ENCODE results near the gene BAIAP3.

Gene BAIAP3

DNA sequence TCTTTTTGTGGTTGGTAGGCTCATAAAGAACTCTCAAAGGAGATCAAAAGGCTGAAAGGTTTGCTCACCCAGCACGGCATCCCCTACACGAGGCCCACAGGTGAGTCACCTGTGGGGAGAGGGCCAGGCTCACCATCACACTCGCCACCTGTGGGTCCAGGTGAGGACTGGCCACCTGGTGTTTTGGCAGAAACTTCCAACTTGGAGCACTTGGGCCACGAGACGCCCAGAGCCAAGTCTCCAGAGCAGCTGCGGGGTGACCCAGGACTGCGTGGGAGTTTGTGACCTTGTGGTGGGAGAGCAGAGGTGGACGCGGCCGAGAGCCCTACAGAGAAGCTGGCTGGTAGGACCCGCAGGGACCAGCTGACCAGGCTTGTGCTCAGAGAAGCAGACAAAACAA lies 29.4 kb downstream of the BAIAP3 start:
- FAIRE-seq (no peak), DNase-seq (ENCODE audit: insufficient read length, low spot score) (no peak)

DNA sequence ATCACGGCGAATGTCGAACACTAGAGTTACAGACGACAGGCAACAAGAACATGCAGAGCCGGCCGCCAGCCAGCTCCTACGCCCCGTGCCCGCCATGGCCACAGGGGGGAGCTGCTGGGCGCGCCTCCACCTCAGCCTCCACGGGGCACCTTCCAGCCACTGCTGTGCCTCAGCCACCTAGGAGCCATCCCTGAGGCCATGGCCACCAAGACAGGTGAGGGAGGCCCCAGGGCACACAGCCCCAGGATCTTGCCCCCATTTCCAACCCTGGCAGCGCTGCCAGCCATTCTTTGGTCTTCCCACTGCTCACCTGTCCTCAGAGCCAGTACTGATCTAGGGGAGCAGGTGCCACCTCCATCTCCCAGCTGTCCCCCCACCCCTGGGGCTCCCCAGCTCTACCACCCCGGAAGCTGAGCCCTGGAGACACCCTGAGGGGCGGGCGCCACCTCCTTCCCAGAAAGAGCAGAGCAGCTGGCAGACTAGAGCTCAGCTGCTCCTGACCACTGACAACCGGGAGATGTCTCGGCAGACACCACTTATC lies 30.1 kb downstream of the BAIAP3 start:
- peak; percentile 60 for DNase-seq (ENCODE audit: insufficient read length, low spot score)
- no peak for FAIRE-seq

DNA sequence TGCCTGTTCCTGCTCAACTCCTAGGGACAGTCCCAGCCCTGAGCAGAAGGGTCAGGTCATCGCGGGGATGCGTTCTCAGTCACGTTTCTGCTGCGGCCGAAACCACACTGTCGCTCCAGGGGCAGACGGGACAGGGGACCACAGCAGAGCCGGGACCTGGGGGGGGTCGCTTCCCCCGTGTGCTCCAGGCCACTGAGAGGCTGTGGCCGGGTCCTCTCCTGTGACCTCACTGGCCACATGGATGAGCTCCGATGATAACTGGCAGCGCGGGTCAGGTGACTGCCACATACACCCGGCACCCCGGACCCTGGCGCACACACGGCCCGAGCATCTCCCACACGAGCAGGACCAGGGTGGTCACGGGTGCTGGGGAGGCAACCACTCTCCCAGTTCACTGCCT lies 31.1 kb downstream of the BAIAP3 start:
- DNase-seq (ENCODE audit: insufficient read length, low spot score) (no peak), FAIRE-seq (no peak)

DNA sequence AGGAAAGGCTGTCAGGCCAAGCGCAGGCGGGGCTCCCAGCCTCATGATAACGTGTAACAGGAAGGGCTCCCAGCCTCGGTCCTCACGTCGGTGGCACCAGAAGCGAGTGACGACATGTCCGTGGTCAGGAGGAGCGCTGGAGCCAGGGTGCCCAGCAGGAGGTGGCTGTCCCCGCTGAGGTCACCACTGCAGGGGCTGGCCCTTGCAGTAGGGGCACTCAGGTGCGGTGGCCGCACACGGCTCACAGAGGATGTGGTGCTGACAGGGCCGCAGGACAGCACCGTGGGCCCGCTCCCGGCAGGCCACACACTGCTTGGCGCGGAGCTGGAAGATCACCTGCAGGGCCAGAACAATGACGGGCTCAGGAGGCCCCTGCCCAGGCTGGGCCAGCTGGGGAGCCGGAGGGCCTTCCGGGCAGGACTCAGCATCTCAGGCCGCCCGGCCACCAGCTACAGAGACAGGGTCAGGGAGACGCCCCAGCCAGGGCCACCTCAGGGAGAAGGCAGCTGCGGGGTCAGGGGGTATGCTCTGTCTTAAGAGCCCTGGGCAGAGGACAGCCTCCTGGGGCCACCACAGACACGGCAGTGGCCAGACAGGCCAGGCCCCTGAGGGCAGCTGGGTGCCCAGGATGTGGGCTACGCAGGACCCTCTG lies 32.7 kb downstream of the BAIAP3 start:
- FAIRE-seq = no peak
- no peak for DNase-seq (ENCODE audit: insufficient read length, low spot score)

DNA sequence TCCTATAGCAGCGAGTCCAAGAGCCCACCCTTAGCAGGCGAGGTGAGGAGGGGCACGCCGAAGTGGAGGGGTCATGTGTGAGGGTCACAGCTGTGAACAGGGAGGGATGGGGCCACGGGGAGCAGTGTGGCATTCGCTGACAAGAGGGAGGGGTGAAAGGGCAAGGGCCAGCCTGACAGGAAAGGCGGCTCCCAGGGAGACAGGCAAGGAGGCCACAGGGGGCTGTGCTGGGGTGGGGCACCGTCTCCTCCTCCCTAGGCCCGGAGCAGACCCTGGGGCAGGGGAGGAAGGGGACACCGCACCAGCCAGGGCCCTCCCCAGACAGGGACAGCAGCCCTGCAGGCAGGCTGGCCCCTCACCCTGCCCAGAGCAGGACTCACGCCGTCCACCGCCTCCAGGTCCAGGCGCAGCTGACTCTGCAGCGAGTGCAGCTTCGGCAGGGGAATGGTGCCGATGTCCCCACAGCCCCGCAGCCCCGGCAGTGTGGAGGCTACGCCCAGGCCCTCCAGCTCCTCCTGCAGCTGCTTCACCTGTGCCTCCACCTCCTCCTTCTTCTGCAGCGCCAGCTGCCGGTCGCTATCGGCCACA lies 33.4 kb downstream of the BAIAP3 start:
- FAIRE-seq = no peak

DNA sequence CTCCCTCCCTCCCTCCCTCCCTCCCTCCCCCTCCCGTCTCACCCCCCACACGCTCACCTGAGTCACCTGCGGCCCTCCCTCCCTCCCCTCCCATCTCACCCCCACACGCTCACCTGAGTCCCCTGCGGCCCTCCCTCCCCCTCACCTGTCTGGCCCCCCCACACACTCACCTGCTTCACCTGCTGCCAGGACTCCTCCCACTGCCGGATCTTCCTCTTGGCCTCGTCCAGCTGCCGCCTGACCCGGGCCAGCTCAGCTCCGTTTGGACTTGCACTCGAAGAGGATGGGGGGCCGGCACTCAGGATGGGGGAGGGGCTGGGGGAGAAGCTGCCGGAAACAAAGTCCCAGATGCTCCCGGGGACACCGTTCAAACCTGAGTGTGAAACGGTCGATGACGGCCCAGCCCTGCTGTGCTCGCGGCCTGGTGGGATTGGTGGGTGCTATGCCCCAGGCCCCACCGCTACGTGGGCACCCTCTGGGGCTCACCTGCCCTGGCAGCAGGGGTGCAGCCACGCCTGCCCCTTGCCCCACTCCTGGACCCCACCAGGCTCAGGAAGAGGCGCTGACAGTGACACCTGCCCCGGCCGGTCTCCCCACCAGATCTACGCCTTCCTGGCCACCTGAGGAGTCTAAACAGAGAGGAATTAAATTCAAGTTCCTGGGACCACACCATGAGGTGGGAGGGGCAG lies 34.2 kb downstream of the BAIAP3 start:
- no peak for FAIRE-seq
- DNase-seq (ENCODE audit: insufficient read length, low spot score) = no peak

More for the DNA sequence above, 33.4 kb downstream of the BAIAP3 start:
- DNase-seq (ENCODE audit: insufficient read length, low spot score) = no peak

DNA sequence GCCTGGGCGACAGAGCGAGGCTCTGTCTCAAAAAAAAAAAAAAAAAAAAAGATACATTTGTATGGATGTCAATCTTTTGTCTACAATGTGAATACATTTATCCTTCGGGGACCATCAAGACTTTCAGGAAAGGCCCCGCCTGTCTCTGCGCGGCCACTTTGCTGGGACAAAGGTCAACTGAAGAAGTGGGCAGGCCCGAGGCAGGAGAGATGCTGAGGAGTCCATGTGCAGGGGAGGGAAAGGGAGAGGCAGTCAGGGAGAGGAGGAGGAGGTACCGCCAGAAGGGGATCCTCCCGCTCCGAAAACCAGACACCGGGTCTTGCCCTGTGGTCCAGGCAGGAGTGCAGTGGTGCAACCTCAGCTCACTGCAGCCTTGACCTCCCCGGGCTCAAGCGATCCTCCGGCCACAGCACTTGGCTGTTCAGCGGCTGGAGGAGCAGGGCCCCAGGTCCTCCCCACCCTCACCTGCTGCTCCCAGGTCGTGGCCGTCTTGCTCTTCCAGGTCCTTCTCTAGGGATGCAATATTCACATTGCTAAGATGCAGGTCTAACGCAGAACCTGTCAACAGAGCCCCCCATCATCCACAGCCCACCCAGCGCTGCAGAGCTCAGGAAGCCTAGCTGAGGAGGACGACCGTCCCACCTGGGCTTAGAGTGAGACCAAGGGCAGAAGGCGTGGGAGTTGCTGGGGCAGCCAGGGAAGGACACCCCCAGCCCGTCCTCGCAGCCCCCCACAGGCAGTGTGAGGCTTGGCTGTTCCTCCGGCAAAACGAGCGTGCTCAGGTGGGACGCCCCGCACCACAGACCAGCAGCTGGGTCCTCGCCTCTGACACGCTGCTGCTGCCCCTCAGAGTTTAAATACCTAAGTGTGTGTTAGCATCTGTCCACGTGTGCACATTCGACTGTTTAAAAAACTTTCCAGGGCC lies 37.9 kb downstream of the BAIAP3 start:
- FAIRE-seq (no peak), DNase-seq (ENCODE audit: insufficient read length, low spot score) (no peak)

DNA sequence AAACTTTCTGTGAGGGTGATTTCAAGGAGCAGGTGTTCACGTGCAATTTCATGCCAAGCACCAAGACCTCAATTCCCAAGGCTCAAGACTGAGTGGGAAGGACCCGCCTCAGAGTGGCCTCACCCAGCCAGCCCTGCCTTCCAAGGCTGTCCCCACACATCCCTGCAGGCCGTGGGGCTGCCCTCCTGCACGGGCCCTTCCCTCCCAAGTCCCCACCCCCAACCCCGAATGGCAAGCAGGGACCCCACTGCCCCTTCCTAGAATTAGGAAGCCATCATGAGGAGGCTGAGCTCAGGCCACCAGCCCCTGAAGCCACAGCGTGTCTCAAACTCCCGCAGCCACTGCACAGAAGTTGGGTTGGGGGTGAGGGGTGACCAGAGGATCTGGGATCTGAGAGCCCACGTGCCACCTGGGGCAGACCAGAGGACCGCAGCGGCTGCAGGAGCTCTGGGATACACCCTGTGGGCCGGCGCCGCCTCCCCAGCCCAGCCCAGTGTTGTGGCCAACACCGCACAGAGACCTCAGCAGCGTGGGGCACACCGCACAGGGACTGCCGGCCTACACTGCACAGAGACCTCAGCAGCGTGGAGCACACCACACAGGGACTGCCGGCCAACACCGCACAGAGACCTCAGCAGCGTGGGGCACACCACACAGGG lies 39.0 kb downstream of the BAIAP3 start:
- FAIRE-seq = no peak
- DNase-seq (ENCODE audit: insufficient read length, low spot score) = no peak

DNA sequence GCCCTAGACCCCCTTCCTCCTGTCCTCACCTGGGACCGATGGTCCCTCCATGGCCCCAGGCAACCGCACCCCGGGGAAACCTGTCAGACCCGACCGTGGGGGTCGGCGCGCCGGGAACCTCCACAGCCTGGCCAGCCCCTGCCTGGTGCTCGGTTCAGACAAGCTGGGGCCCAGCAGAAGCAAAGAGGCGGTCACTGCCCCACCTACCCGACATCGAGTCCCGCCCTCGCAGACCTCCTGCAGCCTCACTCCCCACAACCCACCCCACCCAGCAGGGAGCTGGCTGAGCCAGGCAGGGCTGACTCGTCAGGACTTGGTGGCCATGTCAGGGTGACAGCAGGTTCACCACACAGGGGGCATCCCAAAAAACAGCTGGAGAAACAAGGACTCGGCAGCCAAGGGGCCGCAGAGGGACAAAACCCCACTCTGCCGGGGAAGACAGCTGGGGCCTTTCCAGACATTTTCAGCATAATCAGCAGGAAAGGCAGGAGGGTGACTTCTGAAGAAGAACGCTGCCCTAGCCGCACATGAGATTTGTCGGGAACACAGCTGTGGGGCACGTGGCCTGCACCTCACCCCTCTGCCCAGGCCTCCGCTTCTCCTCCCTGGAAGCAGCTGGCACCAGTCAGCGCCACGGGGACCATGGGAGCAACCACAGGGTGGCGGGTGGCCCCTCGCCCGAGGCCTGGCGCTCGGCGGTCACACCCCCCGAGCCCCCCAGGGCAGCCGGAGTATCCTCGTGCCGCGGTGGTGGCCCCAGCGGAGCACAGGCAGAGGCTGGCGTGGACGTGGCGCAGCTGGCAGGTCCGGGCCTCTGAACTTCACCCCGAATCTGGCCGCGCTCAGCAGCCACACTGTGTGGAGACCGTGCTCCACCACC lies 41.2 kb downstream of the BAIAP3 start:
- no peak for FAIRE-seq
- no peak for DNase-seq (ENCODE audit: insufficient read length, low spot score)

DNA sequence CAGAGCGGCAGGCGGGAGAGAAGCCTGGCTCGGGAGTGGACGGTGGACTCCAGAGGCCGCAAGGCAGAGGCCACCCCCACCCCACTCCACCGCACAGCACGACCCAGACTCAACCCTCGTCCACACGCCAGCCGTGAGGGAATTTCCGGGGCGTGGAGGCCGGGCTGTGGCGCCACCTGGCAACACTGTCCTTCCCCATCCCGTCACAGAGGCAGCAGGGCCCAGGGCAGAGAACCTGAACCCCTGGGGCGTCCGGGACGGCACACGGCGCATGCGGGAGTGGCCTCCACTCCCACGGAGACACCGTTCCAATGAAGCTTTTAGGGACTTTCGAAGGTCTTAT lies 41.8 kb downstream of the BAIAP3 start:
- no peak for FAIRE-seq
- DNase-seq (ENCODE audit: insufficient read length, low spot score) = no peak

DNA sequence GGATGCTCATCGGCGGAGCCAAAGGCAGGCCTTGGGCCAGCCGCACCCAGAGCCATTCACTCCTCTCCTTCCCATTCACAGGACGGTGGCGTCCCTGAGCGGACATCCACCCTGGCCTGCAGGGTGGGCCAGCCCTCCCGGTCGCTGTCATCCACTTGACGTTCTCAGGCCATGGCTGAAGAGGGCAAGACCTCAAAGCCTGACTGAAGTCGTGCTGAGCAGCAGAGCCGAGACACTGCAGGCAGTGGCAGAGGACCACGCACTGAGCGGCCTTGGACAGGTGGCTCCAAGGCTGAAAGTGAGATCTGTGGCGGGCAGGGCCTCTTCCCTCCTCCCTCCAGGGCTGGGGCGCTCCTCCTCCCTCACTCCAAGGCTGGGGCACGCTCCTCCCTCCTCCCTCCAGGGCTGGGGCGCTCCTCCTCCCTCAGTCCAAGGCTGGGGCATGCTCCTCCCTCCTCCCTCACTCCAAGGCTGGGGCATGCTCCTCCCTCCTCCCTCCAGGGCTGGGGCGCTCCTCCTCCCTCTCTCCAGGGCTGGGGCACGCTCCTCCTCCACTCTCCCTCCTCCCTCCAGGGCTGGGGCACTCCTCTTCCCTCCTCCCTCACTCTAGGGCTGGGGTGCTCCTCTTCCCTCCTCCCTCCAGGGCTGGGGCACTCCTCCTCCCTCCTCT lies 42.4 kb downstream of the BAIAP3 start:
- no peak for FAIRE-seq
- no peak for DNase-seq (ENCODE audit: insufficient read length, low spot score)

DNA sequence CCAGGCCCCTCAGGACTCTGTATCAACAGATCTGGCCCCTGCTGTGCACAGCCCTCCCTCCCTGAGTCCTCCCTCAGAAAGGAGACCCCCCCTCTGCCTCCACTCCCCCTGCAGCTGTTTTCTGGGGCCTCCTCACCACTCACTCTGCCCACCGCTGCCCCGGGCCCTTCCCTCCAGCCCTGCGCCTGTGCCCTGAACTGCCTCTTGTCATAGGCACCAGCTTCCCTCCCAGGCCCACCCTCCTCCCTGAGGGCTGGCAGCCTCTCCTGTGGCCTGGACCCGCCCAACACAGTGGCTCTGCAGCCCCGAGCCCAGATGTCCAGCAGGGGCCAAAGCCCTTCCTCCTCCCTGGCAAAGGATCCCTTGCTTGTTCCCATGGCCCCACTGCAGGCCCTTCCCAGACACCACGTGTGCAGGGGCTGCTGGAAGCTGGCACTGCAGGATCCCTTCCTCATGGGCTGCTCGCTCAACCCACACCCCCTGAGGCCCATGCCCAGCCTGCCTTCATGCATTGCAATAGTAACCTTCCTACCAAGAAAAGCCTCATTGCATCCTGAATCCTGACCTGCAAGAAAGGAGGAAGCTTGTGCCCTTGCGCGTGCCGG lies 44.1 kb downstream of the BAIAP3 start:
- FAIRE-seq (no peak), DNase-seq (ENCODE audit: insufficient read length, low spot score) (no peak)

DNA sequence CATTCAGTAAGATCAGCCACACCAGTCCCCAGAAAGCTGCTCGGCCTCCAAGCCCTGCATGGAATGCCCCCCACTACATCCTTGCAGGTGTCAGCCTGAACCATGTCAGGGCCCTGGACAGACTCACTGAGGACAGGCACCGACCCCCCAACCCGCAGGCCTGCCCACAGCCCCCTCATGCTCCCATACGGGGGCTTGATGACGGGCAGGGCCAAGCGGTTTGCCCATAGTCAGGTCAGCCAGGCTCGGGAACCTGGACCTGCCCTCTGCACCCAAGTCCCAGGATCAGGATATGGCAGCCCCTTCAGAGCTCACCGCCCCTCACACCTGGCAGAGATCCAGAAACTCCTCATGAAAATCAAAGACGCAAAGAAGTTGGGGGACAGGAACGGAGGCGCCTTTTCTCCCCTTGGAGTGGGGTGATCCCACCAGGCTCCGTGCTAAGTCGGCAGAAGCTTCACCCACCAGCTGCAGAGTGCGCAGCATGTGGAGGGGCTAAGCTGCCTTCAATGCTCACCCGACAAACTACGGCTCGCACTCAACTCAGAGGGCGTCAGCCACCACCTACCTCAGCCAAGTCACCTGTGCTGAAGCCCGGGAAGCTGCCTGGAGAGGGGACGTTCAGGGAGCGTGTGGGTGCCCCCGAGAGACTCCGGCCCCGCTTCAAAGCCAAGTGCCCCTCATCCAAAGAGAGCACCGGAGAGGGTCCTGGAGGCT lies 44.8 kb downstream of the BAIAP3 start:
- no peak for DNase-seq (ENCODE audit: insufficient read length, low spot score)
- FAIRE-seq = no peak

DNA sequence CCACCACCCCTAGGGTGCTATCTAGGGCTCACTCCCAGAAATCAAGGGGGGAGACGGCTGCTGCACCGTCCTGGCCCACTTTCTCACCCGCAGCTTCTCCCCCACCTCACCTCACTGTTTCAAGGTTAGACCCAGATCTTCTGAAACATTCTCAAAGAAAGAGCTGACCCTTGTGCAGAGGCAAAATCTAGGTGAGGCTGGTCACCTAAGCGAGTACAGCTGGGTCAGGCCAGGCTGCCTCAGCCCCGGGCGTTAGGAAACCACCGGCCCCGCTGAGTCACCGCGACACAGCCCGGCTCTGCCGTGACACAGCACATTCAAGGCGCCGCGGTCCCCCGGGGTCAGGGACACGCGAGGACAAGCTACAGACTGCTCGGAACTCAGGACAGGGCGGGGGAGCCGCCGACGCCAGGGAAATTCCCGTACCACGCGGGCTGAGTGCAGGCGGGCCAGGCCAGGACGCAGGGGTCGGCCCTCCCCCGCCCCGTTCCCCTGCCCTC lies 45.4 kb downstream of the BAIAP3 start:
- DNase-seq (ENCODE audit: insufficient read length, low spot score) (peak; percentile 62), FAIRE-seq (peak; percentile 69)

DNA sequence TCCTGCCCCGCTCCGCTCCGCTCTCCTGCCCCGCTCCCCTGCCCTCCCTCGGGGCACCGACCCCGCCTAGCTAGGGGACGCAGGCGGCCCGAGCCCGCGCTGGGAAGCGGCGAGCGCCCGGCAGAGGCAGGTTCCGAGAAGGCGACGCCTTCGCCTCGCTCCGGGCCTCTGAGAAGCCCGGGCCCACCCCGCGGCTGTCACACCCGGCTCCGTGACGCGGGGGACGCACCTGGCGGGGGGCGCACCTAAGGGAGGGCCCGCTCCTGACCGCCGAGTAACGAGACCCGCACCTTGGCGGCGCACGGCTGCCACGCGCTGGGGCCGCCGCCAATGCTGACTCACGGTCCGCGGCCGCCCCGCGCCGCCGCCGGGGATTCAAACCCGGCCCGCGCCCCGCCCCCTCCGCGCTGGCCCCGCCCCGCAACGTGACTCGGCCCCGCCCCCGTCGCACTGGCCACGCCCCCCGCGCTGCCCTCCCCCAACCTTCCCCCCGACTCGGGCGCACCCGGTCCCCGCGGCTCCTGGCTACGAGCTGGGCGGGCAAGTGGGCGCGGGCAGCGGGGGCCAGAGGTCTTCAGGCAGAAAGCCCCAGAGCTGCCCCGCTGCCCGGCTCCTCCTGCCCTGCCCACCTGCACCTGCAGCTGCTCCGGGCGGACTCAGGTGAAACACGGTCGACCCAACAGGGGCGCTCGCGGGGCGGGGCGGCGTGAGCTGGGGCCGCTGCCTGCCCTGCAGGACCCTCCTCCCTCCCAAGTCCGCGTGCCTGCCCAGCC lies 46.0 kb downstream of the BAIAP3 start:
- DNase-seq (ENCODE audit: insufficient read length, low spot score) = peak; percentile 86
- FAIRE-seq = no peak

DNA sequence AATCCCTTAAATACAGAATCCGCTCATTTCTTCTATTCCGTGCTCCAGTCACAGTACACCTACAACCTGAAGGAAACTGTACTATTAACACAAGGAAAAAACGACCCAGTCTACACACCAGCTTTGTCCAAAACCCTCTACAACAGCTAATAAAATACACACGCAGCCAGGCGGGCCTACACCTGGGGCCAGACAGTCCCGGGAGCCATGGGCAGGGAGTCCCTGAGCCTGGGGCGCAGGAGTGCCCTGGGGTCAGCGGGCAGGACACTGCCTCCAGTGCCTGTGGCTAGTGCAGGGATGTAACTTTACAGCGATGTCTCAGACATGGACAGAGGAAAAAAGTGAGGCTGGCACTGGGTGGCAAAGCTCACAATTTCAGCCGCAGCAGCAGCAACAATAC lies 46.8 kb downstream of the BAIAP3 start:
- FAIRE-seq = no peak
- DNase-seq (ENCODE audit: insufficient read length, low spot score) = no peak
